Fibroblast of skin of scalp (primary cell): ENCODE measurements around the gene ZNF697. TPM values are rescaled to one million over a fixed set of nuclear protein-coding genes. Genes with fewer than 3 reads are reported as not detected.
"Not testable (repeated sequence)": the region's sequence is repeated elsewhere in the genome, so short reads cannot be mapped to it uniquely, and the experiment has no call there.

ENCODE experiments used
- DNase-seq: peaks from one replicate; pipeline ENCODE4 v3.0.0-alpha.2; 2013
- polyA plus RNA-seq, 2 experiments: library from polyadenylated mRNA; unstranded; fragments of 120-200 nt; gene quantifications; one replicate each; pipeline ENCODE4 v1.2.1, GENCODE V29; 2013; ENCODE audit not compliant: insufficient read length in 2 of 2

The ZNF697 gene
- 6.5 TPM for polyA plus RNA-seq (2013, experiment 1 of 2; ENCODE audit: insufficient read length)
- 7.3 TPM for polyA plus RNA-seq (2013, experiment 2 of 2; ENCODE audit: insufficient read length)

DNA sequence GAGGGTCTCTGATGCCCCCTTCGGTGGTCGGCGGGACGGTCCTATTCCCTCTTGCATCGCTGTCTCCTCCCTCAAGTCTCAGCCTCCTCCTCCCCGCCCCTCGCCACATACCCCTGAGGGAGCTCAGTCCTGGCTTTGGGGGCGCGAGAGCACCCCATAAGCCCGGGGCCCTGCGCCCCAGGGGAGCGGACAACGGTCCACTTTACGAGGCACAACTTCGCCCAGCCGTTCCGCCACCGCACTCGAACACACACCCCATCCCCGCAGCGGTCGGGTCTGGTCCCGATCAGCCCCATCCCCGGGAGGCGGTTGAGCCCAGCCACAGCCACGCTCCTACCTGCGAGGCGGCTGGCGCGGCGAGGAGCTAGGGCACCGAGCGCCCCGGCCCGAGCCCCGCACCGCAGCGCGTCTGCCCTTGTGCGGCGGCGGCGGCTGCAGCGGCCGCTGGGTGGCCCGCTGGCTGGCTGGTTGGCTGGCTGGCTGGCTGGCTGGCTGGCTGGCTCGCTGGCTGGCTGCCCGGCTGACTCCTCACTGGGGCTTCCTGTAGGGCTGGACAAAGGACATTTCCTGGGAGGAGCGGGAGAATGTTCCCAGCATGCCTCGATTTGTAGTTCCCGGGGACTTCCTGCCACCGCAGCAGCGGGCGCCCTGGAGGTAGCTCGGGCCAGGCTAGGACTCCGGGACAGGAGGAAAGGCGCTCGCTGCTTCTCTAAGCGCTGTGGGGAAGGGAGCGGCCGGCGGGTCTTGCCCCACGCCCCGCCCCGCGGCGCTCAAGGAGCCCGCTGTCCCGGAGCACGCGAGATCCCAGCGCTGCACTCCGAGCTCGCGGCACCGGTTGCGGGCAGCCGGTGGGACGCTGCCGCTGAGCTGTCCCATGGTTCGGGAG lies at the start of gene ZNF697:
ZNF697 (minus strand) TSS at position 533 of the 886 bp plus-strand sequence. CDS start 22,166 bp downstream, outside the sequence.
- peak; percentile 98 for DNase-seq

DNA sequence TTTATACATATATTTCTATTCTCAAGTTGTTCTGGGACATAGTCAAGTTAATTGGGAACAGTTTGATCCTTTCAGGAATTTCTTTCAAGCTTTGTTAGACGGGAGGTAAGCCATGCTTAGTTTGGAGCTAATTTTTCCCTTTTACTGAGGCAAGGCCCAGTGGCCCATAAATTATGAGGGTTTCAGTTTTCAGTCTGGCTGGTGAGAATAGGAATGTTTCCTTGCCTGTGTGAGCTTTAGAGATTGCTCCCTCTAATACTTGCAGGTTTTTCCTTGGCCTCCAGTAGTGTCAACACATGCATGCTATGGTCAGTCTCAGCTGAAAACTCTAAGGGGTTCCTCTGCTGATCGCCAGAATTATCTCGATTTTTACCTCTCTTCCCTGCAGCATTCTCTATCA lies 49.5 kb upstream of the ZNF697 start:
- no peak for DNase-seq

DNA sequence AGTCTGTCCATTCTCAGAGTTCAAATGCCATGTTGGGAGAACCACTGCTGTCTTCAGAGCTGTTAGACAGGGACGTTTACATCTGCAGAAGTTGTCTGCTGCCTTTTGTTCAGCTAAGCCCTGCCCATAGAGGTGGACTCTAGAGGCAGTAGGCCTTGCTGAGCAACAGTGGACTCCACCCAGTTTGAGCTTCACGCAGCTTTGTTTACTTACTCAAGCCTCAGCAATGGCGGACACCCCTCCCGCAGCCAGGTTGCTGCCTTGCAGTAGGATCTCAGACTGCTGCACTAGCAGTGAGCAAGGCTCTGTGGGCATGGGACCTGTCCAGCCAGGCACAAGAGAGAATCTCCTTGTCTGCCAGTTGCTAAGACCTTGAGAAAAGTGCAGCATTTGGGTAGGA lies 48.8 kb upstream of the ZNF697 start:
- not testable (repeated sequence) for DNase-seq

DNA sequence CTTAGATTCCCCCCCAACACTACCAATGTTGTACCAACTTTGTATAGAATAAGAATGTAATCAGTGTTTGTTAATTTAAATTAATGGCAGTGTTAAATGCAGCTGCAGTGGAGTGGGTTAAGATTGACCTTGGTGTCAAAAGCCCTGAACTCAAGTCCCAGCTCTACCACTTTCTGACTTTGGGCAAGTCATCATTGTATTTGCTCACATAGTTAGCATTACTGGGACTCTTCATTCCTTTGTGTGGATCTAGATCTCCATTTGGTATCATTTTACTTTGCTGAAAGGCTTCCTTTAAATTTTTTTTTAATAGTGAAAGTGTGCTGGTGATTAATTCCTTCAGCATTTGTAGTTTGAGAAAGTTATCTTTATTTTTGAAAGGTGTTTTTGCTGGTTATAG lies 41.4 kb upstream of the ZNF697 start:
- DNase-seq: no peak

DNA sequence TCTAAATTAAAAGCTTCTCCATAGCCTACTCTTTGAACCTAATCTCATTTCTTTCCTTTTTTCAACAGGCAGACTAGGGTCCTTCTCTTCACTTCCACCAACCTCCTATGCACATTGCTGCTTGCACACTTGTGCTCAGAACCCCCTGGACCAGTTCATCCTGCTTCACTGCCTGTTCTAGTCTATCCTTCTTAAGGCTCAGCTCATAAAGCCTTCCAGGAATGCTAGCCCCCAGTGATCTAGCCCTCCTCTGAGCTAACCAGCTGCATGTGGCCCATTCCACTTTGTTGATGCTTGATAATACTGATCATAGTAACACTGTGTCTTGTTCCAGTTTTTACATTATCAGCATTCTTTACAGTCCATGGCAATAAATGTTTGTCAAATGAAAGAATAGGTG lies 40.7 kb upstream of the ZNF697 start:
- no peak for DNase-seq

DNA sequence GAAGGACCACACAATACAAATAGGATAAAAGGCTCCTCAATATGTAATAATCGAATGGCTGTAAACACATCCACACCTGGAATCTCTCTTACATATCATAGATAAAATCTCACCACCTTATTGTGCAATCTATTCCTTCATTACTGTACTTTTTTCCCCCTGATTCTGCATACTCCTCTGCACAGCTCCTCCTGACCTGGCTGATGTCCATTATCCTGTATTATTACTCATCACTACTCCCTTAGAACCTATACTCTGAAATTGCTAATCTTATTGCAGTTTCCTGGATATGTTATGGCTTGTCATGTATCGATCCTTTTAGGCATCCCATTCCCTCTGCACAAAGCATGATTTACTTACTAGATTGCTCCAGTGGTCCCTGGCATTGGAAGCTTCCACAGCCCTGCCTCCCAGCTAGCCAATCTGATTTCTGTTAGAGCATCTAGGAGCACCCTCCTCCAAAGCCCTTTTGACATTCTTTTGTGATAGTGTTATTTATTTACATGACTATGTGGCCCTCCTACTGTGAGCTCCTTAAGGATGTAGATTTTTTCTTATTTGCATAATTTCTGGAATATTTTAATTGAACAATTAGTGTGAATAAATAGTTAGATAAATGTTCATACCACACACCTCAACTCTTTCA lies 39.5 kb upstream of the ZNF697 start:
- DNase-seq: no peak

DNA sequence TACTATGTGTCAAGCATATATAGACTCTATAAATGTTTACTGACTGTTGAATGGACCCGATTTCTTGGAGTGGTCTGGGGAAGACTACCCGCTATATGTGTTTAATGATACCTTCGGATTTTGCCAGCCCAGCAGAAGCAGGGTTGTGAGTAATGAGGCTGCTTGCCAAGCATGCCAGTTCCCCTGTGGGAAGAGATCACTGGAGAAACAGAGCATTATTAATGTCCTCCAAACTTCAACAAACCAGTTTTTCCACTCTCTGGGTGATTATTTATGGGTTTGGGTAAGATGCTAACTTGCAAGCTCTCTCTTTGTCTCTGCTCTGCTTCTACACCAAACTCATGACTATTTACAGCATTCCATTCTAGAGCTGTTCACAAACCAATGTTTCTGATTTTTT lies 38.6 kb upstream of the ZNF697 start:
- DNase-seq: no peak

DNA sequence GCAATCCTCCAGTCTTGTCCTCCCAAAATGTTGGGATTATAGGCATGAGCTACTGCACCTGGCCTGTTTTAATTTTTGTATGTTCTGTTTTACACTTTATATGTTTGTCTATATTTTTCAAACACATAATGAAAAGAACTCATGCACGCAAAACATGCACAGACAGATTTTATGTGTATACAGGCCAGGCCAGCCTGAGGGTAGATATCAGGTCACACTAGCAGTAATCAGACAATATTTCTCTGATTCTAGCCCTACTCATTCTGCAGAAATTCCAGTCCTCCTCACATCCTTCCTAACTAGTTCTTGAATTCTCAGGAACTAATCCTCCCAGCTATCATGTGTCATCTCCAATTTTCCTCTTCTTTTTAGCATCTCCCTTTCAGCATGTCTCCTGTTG lies 35.8 kb upstream of the ZNF697 start:
- no peak for DNase-seq

DNA sequence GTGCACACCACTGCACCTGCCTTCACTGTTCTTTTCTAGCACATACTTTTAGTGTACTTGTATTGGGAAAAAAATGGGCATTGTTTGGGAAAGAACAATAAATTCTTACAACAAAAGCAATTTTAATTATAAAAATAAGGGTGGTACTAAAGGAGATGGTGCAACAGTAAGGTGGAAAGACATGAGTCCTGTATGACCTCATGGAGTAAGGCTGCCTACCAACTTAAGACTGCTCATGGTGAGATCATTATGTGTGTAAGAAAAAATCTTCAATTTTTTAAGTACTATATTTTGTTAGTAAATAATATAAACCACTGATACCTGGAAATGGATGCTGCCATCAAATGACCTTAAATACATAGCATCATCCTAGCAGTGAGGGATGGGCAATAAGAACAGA lies 34.1 kb upstream of the ZNF697 start:
- no peak for DNase-seq

DNA sequence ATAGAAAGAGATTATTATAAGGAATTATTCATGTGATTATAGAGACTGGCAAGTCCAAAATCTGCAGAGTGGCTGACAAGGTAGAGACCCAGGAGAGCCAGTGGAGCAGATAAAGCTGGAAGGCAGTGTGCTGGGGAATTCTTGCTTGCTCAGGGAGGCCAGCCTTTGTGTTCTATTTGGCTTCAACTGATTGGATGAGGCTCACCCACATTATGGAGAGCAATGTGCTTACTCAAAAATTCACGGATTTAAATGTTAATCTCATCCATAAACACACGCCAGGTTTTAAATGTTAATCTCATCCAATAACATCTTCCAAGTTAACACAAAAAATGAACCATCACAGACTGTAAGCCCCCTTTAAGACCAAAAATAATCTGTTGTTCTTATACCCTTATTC lies 33.5 kb upstream of the ZNF697 start:
- DNase-seq: no peak

DNA sequence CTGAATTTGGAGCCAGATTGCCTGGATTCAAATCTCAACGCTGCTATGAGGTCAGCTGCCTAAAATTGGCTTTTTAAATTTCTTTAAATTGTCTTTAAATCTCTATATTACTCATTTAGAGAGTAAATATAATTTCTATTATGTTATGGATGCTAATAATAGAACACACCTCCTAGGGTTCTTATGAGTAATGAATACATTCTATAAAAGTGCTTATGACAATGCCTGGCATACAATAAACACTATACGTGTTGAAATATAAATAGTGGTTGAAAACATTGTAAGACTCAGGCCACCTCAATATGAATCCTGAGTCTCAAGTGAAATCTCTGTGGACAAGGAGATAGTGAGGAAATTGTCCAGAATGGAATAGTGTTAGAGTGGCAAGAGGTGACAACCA lies 32.7 kb upstream of the ZNF697 start:
- DNase-seq: no peak

DNA sequence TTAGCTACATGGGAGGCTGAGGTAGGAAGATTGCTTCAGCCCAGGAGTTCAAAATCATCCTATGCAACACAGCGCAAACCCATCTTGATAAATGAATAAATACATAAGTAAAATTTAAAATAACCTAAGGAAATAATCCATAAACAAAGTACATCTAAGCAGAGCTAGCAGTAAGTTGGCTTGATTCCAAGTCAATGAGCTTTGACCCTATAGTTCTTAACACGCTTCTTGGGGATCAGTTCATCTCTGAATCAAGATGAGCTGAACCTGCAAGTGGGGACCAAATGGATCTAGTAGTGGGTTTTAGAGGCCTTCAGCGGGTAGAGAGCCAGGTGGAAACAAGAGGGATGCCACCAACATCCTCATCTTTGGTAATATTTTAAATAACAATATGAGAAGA lies 32.1 kb upstream of the ZNF697 start:
- DNase-seq: no peak

DNA sequence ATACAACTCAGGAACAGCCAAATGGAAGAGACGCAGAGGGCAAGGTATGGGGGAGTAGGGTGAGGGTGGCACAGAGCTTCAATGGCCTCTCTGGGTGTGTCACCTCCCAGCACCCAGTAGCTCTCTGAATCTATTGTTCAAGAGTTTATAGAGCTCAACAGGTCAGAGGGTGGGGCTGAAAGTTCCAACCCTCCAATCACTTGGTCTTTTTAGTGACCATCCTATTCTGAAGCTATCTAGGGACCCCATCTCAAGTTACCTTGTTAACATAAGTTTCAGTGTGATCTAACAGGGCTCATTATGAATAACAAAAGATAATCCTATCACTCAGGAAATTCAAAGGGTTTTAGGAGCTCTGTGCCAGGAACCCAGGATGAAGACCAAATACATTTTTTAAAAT lies 31.2 kb upstream of the ZNF697 start:
- no peak for DNase-seq

DNA sequence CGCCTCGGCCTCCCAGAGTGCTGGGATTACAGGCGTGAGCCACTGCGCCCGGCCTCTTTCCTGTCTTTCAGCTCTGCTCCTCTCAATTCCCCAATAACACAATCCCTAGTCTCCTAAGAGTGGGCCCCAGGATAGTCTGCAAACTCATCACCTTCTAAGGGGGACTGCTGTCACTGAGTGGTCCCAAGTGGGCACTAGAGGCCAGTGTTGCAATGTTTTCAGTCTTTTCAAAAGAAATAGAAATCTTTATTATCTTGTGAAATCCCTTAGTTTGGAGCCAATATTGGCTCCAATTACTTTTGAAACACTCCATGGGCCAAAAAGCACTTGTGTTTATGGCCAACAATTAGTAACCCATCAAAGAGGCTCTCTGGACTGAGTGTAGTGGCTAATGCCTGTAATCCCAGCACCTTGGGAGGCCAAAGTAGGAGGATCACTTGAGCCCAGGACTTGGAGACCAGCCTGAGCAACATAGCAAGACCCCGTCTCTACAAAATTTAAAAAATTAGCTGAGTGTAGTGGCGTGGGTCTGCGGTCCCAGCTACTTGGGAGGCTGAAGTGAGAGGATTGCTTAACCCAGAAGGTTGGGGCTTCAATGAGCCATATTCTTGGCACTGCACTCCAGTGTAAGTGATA lies 28.6 kb upstream of the ZNF697 start:
- no peak for DNase-seq

DNA sequence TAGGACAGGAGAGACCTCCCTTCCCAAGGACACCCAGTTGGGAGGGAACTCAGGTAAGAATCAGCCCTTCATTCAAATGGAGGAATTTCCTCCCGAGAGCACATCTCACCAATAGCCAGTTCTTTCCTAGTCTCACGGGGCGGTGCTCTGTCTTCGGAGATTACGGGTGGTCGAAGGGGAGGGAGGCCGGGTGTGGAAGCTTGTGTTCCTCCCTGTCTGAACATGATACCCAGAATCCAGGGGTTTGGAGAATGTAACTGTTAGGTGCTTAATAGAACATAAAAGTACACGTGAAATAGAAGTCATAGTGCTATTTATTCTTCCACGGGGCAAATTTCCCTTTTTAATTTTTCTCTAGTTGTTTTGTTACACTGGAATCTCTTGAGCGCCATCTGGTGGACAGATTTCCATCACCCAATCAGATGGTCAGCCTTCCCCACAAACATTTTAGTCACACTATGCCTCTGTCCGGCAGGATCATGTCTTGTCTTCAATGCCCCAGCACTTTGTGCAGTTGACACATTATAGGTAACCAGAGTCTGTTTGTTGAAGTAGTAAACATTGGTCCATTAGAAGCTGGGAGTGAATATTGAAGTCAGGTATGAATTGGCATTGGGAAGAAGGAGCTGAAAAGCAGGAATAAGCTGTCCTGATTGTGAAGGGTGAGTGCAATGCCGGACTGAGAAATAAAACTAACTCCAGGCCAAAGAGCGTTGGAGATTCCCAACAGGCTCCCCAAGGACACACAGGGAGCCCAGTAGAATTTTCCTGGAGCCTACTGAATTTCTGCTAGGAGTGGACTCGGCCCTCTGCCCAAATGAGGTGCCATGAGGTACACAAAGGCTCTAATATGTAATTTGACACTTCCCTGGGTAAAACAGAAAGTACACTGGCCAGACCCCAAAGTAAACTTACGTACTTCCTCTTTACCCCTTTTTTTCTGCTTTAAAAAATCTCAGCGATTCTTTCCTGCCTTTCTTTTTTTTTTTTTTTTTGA lies 27.6 kb upstream of the ZNF697 start:
- peak; percentile 83 for DNase-seq

DNA sequence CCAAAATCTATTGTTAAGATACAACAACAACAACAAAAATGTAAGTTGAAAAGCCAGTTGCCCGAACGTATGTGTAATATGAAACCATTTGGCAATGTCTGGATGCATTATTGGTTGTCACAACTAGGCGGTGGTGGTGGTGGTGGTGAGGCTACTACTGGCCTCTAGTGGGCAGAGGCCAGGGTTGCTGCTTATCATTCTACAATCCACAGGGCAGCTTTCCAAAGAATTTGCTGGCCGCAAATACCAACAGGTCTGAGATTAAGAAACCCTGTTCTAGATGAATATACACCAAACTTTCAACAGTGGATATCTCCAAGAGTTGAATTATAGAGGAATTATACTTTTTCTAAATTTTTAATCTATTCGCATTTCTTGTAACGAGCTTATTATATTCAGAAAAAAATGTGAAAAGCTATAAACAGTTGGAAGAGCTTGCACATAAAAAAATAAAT lies 26.8 kb upstream of the ZNF697 start:
- DNase-seq: peak; percentile 91

DNA sequence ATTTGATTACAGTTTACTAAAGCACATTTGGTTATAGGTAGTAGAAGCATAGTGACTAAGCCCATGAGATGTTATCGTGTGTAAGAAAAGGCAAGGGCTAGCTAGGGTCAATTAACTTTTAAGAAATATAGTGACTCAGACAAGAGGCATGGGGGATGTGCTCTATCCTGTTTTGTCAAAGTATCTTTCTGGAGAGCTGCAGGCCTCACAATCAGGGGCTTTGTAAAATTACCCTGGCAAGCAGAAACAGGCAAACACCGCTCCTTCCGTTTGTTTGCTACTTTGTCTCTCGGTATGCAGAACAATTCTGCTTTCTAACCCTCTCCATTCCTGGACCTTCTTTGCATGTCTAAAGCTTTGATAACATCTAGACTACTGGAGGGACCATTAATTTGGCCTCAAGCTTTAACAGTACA lies 26.1 kb upstream of the ZNF697 start:
- DNase-seq: peak; percentile 45

DNA sequence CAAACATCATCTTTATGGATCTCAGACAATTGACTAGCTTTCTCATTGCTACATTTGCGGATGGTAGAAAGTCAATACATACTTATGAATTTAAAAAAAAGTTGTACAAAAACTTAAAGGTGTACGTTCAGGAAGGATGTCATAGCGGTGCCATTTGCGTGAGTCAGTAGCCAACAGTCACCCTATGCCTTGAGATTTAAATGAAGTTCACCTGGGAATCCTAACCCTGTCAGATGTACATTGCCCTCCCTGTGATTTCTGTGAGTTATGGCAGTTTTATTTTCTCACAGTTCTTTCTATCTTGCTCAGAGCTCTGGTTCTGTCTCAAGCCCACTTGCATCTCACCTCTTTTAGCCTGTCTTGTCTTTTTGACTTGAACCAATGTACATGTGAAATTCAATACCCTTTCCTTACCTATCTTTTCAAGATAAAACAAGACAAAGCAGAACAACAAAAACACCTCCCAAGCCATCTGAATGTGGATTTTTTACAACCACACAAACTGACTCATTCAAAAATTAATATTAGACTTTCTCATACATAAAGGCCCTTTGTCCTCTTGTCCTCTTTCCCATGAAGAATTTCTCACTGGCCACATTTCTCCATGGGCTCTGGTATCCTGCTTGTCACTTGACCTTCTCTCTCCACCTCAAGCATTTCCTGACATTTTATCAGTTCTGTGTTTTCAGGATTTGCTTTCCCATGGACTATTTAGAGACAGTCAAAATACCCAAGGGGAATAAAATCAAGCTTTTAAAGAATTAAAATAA lies 25.3 kb upstream of the ZNF697 start:
- DNase-seq: peak; percentile 24

DNA sequence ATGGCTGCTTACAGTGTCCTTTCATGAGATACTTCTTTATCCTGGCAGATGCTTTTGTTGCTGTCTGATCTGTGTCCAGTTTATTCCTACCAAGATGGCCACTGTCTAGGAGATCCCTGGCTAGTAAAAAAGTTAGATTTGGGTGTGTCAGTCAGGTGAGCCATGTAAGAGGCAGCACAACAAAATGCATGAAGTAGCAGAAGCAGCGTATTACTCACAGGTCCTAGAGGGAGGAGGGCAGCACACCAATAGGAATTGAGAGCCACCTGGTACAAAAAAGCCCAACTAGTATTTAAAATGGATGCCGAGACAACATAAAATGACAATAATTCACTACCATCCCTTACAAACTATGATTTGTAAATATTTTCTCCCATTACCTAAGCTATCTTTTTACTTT lies 22.8 kb upstream of the ZNF697 start:
- no peak for DNase-seq

DNA sequence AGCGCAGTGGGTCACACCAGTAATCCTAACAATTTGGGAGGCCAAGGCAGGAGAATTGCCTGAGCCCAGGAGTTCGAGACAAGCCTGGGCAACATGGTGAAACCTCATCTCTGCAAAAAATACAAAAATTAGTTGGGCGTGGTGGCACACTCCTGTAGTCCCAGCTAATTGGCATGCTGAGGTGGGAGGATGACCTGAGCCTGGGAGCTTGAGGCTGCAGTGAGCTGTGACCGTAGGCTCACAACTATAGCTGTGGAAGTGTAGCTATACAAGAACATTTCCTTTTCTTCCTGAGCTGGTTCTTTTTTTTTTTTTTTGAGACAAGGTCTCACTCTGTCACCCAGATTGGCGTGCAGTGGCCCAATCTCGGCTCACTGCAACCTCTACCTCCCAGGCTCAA lies 19.1 kb upstream of the ZNF697 start:
- no peak for DNase-seq

DNA sequence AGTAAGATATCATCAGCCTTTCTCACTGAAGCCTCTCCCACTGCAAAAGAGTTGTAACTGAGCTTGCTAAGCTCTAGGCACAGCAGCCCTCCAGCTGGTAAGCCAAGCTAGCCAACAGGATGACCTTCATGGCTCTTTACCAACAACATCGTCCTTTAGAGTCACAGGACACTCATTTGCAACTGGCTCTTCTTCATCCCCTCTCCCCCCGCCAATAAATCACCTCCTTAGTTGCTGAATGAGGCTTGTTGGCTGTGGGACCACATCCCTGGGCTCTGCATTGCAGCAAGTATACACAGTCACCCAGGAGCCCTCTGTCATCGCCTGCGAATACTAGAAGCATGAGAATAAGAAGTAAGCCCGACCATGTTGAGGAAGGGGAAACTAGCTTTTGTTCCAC lies 16.0 kb upstream of the ZNF697 start:
- no peak for DNase-seq
